Mesothelial cell of epicardium (in vitro differentiated cells): ENCODE results near the gene OTOP2. TPM values are rescaled to one million over a fixed set of nuclear protein-coding genes. Genes with fewer than 3 reads are reported as not detected.

ENCODE experiments used
- DNase-seq, 2 experiments: peaks; one replicate each; pipeline ENCODE4 v3.0.0; 2021; ENCODE audit warnings: low spot score in 2 of 2; ENCODE audit not compliant: unreplicated experiment in 2 of 2
- H3K27ac Mint-ChIP-seq: 2 replicates; pipeline ENCODE4 v1.8.0; 2021; ENCODE audit warnings: mixed read lengths
- H3K27me3 Mint-ChIP-seq: 2 replicates; pipeline ENCODE4 v1.8.0; 2021; ENCODE audit warnings: low read depth, mixed read lengths
- H3K36me3 Mint-ChIP-seq: 2 replicates; pipeline ENCODE4 v1.8.0; 2021; ENCODE audit warnings: mixed read lengths
- H3K4me1 Mint-ChIP-seq: 2 replicates; pipeline ENCODE4 v1.8.0; 2021; ENCODE audit warnings: mixed read lengths
- H3K4me3 Mint-ChIP-seq: 2 replicates; pipeline ENCODE4 v1.8.0; 2021; ENCODE audit warnings: mild to moderate bottlenecking, moderate library complexity, mixed read lengths
- H3K9me3 Mint-ChIP-seq: 2 replicates; pipeline ENCODE4 v1.8.0; 2021; ENCODE audit warnings: mixed read lengths
- CTCF ChIP-seq: fragments of 200-600 bp; sonication (generic); IDR thresholded peaks from one replicate; pipeline ENCODE4 v1.5.0; 2021; ENCODE audit warnings: antibody characterized with exemption; ENCODE audit not compliant: unreplicated experiment
- total RNA-seq: library from RNA; stranded (reverse); gene quantifications from 3 replicates; pipeline ENCODE4 v1.2.1, GENCODE V29; 2021

The OTOP2 gene
- total RNA-seq, 1 donor from 2014 or later: not detected

- peaks cover 4% of the 10 kb centered on the region for H3K27me3 Mint-ChIP-seq
- no peak for DNase-seq
- no peaks in the 10 kb centered on the region for H3K4me1 Mint-ChIP-seq
- H3K27ac Mint-ChIP-seq: no peak overlapping the region
- H3K36me3 Mint-ChIP-seq: peaks cover 2% of the 10 kb centered on the region
- no peak for TF ChIP-seq CTCF
- H3K4me3 Mint-ChIP-seq: no peak overlapping the region
- H3K9me3 Mint-ChIP-seq: no peaks in the 10 kb centered on the region
These were observed 35.9 kb downstream of the OTOP2 start for GRCh38 chr17:74959826-74960515.

GRCh38 chr17:74960570-74961342 is 36.7 kb downstream of the OTOP2 start:
- Mint-ChIP-seq H3K27ac (no peak overlapping the region), H3K36me3 (no peaks in the 10 kb centered on the region), H3K4me3 (no peak overlapping the region), H3K4me1 (no peaks in the 10 kb centered on the region), H3K27me3 (peaks cover 4% of the 10 kb centered on the region), H3K9me3 (no peaks in the 10 kb centered on the region)
- DNase-seq: peak in 1 of 2 experiments; percentile 56
- TF ChIP-seq CTCF: no peak

- Mint-ChIP-seq H3K4me3 (no peak overlapping the region), H3K4me1 (no peaks in the 10 kb centered on the region)
These were observed 37.7 kb downstream of the OTOP2 start for GRCh38 chr17:74961657-74962350.

GRCh38 chr17:74962622-74963394 is 38.7 kb downstream of the OTOP2 start:
- no peaks in the 10 kb centered on the region for H3K9me3 Mint-ChIP-seq
- DNase-seq: no peak
- TF ChIP-seq CTCF: no peak
- H3K4me3 Mint-ChIP-seq: no peak overlapping the region
- no peak overlapping the region for H3K27ac Mint-ChIP-seq
- no peaks in the 10 kb centered on the region for H3K4me1 Mint-ChIP-seq
- H3K36me3 Mint-ChIP-seq: no peaks in the 10 kb centered on the region
- peaks cover 4% of the 10 kb centered on the region for H3K27me3 Mint-ChIP-seq

More at GRCh38 chr17:74961657-74962350, 37.7 kb downstream of the OTOP2 start:
- peak; percentile 94 for TF ChIP-seq CTCF
- Mint-ChIP-seq H3K36me3 (no peaks in the 10 kb centered on the region), H3K27ac (peak overlapping the region; percentile 26), H3K27me3 (peaks cover 4% of the 10 kb centered on the region), H3K9me3 (no peaks in the 10 kb centered on the region)
- DNase-seq: peak; percentile 83 to 93

- peaks cover 6% of the 10 kb centered on the region for H3K4me1 Mint-ChIP-seq
- no peaks in the 10 kb centered on the region for H3K27me3 Mint-ChIP-seq
- no peak overlapping the region for H3K4me3 Mint-ChIP-seq
- DNase-seq: no peak
- no peaks in the 10 kb centered on the region for H3K9me3 Mint-ChIP-seq
- TF ChIP-seq CTCF: no peak
- no peaks in the 10 kb centered on the region for H3K36me3 Mint-ChIP-seq
- no peak overlapping the region for H3K27ac Mint-ChIP-seq
These were observed 39.6 kb downstream of the OTOP2 start for GRCh38 chr17:74963656-74964055.
